ENCODE results near the gene PRDM13. TPM values are rescaled to one million over a fixed set of nuclear protein-coding genes. Genes with fewer than 3 reads are reported as not detected.

Gene PRDM13
- total and polyA plus RNA-seq, 10 of the 15 experiments (the other 5 are each of a cell fraction or from before 2014, with no cell fraction given) = 0.02 to 0.15 (median 0.03) TPM; not detected in 6

DNA sequence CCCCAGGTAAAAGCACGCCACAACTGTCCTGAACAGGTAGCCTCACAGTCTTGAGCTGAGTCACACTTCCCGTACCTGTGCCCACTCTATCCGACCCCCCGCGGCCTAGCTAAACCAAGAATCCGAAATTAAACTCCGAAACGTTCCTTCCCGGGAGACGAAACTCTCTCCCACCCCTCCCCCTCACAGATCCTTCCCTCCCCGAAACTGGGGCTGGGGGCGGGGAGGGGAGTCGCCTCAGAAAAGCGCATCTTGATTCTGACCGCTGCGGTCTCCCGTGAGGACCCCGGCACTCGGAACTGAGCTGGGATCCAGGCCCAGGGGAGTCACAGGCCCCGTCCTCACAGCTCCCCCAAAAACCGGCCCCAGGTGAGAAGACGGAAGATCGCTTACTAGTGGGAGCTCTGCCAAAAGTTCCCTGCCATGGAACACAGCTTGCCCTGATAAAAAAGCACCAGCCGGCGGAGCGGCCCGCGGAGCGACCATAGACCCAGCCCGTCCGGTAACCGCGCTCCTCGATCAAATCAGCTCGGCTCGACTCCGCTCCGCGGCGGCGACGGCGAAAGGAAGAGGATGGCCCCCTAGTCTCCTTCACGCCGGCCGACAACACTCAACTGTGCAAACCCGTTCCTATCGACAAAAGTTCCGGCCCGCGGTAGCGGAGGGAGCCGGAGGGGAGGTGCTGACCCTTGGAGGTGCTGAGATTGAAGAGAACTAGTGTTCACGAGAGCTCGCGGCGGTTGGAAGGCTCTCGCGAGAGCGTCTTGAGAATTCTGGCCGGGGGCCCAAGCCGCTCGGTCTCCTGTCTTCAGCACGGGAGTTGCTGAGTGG lies 38.3 kb upstream of the PRDM13 start, which contains the start of gene CCNC (continued):
- no peak for TF ChIP-seq SREBF1 (IDR thresholded peaks at IDR 0.05; ENCODE audit: low read length)
- peak; percentile 90; the same call in 1 of the 2 replicates for TF ChIP-seq ZNF207 (IDR thresholded peaks at IDR 0.05; ENCODE audit: borderline replicate concordance)
- no peak for TF ChIP-seq ZNF622 (IDR thresholded peaks at IDR 0.05)
- TF ChIP-seq EGR1 (IDR thresholded peaks at IDR 0.05; ENCODE audit: borderline replicate concordance in 1 of 2, low read depth in 2 of 2, low read length in 2 of 2) = 0 out of 3 replicates have a peak, but pooled peaks of 1 of the 2 experiments have one; percentile 1
- peak; percentile 29; the same call in 1 of the 2 replicates for TF ChIP-seq MXI1 (IDR thresholded peaks at IDR 0.05; ENCODE audit: low read depth, low read length)
- peak; percentile 25; the same call in 1 of the 2 replicates for TF ChIP-seq EED (IDR thresholded peaks at IDR 0.05; ENCODE audit: low read depth)
- TF ChIP-seq, protein P1, sequence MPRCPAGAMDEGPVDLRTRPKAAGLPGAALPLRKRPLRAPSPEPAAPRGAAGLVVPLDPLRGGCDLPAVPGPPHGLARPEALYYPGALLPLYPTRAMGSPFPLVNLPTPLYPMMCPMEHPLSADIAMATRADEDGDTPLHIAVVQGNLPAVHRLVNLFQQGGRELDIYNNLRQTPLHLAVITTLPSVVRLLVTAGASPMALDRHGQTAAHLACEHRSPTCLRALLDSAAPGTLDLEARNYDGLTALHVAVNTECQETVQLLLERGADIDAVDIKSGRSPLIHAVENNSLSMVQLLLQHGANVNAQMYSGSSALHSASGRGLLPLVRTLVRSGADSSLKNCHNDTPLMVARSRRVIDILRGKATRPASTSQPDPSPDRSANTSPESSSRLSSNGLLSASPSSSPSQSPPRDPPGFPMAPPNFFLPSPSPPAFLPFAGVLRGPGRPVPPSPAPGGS (IDR thresholded peaks at IDR 0.05; ENCODE audit: borderline replicate concordance, insufficient read depth, low read depth, low read length, poor library complexity, severe bottlenecking) = peak; percentile 16
- peak; percentile 68 for TF ChIP-seq CREM (IDR thresholded peaks at IDR 0.05; ENCODE audit: low read depth)
- TF ChIP-seq NBN (IDR thresholded peaks at IDR 0.05) = peak; percentile 87
- TF ChIP-seq TCF7 (IDR thresholded peaks at IDR 0.05; ENCODE audit: borderline replicate concordance) = peak; percentile 52; the same call in 1 of the 2 replicates
- TF ChIP-seq RFX5 (IDR thresholded peaks at IDR 0.05; ENCODE audit: low read depth, low read length) = no peak
- TF ChIP-seq, protein P2, sequence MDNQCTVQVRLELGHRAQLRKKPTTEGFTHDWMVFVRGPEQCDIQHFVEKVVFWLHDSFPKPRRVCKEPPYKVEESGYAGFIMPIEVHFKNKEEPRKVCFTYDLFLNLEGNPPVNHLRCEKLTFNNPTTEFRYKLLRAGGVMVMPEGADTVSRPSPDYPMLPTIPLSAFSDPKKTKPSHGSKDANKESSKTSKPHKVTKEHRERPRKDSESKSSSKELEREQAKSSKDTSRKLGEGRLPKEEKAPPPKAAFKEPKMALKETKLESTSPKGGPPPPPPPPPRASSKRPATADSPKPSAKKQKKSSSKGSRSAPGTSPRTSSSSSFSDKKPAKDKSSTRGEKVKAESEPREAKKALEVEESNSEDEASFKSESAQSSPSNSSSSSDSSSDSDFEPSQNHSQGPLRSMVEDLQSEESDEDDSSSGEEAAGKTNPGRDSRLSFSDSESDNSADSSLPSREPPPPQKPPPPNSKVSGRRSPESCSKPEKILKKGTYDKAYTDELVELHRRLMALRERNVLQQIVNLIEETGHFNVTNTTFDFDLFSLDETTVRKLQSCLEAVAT (IDR thresholded peaks at IDR 0.05) = peak; percentile 63
- TF ChIP-seq BRCA1 (IDR thresholded peaks at IDR 0.05; ENCODE audit: low read depth, low read length) = peak; percentile 90
- no peak for TF ChIP-seq ATF7 (IDR thresholded peaks at IDR 0.05; ENCODE audit: low read depth)
- TF ChIP-seq RCOR1 (conservative IDR thresholded peaks at IDR 0.05; ENCODE audit: low read depth, low read length) = peak; percentile 98
- TF ChIP-seq, protein P3, sequence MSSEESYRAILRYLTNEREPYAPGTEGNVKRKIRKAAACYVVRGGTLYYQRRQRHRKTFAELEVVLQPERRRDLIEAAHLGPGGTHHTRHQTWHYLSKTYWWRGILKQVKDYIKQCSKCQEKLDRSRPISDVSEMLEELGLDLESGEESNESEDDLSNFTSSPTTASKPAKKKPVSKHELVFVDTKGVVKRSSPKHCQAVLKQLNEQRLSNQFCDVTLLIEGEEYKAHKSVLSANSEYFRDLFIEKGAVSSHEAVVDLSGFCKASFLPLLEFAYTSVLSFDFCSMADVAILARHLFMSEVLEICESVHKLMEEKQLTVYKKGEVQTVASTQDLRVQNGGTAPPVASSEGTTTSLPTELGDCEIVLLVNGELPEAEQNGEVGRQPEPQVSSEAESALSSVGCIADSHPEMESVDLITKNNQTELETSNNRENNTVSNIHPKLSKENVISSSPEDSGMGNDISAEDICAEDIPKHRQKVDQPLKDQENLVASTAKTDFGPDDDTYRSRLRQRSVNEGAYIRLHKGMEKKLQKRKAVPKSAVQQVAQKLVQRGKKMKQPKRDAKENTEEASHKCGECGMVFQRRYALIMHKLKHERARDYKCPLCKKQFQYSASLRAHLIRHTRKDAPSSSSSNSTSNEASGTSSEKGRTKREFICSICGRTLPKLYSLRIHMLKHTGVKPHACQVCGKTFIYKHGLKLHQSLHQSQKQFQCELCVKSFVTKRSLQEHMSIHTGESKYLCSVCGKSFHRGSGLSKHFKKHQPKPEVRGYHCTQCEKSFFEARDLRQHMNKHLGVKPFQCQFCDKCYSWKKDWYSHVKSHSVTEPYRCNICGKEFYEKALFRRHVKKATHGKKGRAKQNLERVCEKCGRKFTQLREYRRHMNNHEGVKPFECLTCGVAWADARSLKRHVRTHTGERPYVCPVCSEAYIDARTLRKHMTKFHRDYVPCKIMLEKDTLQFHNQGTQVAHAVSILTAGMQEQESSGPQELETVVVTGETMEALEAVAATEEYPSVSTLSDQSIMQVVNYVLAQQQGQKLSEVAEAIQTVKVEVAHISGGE (CRISPR knock-in tag; IDR thresholded peaks at IDR 0.05) = peak; percentile 93
- TF ChIP-seq SIN3A (IDR thresholded peaks at IDR 0.05; ENCODE audit: low read depth, low read length) = no peak
- TF ChIP-seq CHD4 (IDR thresholded peaks at IDR 0.05) = no peak
- TF ChIP-seq ZNF384 (IDR thresholded peaks at IDR 0.05; ENCODE audit: borderline replicate concordance, low read depth, low read length) = no peak
- no peak for TF ChIP-seq NFXL1 (IDR thresholded peaks at IDR 0.05; ENCODE audit: borderline replicate concordance)
- TF ChIP-seq, protein P4, sequence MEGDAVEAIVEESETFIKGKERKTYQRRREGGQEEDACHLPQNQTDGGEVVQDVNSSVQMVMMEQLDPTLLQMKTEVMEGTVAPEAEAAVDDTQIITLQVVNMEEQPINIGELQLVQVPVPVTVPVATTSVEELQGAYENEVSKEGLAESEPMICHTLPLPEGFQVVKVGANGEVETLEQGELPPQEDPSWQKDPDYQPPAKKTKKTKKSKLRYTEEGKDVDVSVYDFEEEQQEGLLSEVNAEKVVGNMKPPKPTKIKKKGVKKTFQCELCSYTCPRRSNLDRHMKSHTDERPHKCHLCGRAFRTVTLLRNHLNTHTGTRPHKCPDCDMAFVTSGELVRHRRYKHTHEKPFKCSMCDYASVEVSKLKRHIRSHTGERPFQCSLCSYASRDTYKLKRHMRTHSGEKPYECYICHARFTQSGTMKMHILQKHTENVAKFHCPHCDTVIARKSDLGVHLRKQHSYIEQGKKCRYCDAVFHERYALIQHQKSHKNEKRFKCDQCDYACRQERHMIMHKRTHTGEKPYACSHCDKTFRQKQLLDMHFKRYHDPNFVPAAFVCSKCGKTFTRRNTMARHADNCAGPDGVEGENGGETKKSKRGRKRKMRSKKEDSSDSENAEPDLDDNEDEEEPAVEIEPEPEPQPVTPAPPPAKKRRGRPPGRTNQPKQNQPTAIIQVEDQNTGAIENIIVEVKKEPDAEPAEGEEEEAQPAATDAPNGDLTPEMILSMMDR (IDR thresholded peaks at IDR 0.05 in 2 of 3, conservative IDR thresholded peaks at IDR 0.05 in 1 of 3; ENCODE audit: control insufficient read depth in 2 of 3, extremely low read depth in 1 of 3, insufficient read depth in 1 of 3, low read depth in 3 of 3, low read length in 3 of 3) = no peak
- no peak for TF ChIP-seq CEBPB (IDR thresholded peaks at IDR 0.05; ENCODE audit: borderline replicate concordance in 1 of 2, low read depth in 2 of 2, low read length in 2 of 2)

Data from GM12878 (cell line).